ENCODE data around the gene ACP2. TPM values are rescaled to one million over a fixed set of nuclear protein-coding genes. Genes with fewer than 3 reads are reported as not detected.

Gene ACP2
- polyA plus RNA-seq, 2 of the 4 experiments (the other 2 are of a cell fraction), result 13.6 to 19.7 TPM

- TF ChIP-seq FOSB (CRISPR knock-in tag; IDR thresholded peaks at IDR 0.05) (no peak), POLR2A (IDR thresholded peaks at IDR 0.05; ENCODE audit: low read length) (peak; percentile 49), ZC3H11A (IDR thresholded peaks at IDR 0.05) (no peak), CBX2 (IDR thresholded peaks at IDR 0.05; ENCODE audit: borderline replicate concordance, low read depth) (no peak), HOXB13 (CRISPR knock-in tag; IDR thresholded peaks at IDR 0.05; ENCODE audit: low read depth) (no peak), ZFP36 (IDR thresholded peaks at IDR 0.05; ENCODE audit: borderline replicate concordance, partially characterized antibody) (no peak), BHLHE40 (IDR thresholded peaks at IDR 0.05; ENCODE audit: low read depth, low read length) (peak; percentile 4; the same call in 1 of the 2 replicates), TP53 (CRISPR knock-in tag; IDR thresholded peaks at IDR 0.05) (no peak), MAZ (IDR thresholded peaks at IDR 0.05; ENCODE audit: borderline replicate concordance, low read depth, low read length) (no peak), RAD21 (conservative IDR thresholded peaks at IDR 0.05 in 1 of 2, IDR thresholded peaks at IDR 0.05 in 1 of 2) (no peak), NR3C1 (IDR thresholded peaks at IDR 0.05) (no peak), CHD2 (IDR thresholded peaks at IDR 0.05; ENCODE audit: low read length, partially characterized antibody) (no peak), JUN (IDR thresholded peaks at IDR 0.05) (peak; percentile 14 to 73; a peak in 3 of 5 replicates), RNF2 (IDR thresholded peaks at IDR 0.05; ENCODE audit: borderline replicate concordance, low read depth) (no peak), MAFK (IDR thresholded peaks at IDR 0.05; ENCODE audit: partially characterized antibody) (no peak), USF2 (IDR thresholded peaks at IDR 0.05) (no peak)
- TF ChIP-seq, protein P1, sequence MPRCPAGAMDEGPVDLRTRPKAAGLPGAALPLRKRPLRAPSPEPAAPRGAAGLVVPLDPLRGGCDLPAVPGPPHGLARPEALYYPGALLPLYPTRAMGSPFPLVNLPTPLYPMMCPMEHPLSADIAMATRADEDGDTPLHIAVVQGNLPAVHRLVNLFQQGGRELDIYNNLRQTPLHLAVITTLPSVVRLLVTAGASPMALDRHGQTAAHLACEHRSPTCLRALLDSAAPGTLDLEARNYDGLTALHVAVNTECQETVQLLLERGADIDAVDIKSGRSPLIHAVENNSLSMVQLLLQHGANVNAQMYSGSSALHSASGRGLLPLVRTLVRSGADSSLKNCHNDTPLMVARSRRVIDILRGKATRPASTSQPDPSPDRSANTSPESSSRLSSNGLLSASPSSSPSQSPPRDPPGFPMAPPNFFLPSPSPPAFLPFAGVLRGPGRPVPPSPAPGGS (IDR thresholded peaks at IDR 0.05), result 0 out of 3 replicates have a peak, but pooled peaks have one; percentile 85
Measured at GRCh38 chr11:47269829-47270305, 21.3 kb upstream of the ACP2 start, which contains the start of gene MADD (continued).

DNA sequence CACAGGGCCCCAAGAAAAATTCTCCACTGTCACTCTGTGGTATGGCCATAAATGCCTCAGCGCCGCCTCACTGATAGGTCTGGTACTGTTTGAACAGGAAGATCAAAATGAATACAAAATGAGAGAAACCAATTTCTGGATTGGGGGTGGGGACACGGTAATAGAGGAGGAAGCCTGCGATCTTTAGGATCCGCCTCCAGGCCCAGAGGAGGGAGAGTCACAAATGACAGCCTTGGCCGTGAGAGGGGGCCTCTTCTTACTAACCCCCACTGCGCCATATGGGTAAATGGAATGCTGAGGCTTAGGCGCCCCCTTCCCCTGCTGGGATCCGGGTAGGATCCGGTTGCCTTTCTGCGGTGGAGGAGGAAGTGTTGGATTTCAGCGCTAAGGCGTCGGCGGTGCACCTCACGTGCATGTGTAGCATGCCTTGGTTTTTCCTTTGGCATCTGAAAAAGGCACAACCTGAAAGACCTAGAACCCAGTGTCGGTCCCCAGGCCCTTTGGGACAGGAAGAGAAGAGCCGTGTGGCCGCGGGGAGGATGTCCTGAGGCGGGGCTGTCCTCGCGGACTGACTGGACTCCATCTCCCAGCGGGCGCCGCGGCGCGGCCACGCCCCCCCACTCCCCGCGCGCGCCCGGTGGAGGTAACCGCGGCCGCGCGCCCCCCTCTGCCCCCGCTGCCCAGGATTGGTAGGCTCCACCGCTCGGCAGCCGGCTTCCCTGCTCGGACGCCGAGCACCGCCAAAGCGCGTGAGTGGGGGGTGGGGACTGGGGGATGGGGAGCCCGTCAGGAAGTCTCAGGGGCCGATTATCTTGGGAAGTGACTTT is 20.6 kb upstream of the ACP2 start:
- POLR2A ChIA-PET, result no interaction called here
- Histone ChIP-seq H3K27ac (peak overlapping the region; percentile 95 to 99), H3K4me3 (peak overlapping the region; percentile 72), H3K4me2 (peak overlapping the region; percentile 97), H3K9me3 (no peaks in the 10 kb centered on the region), H3K4me1 (peaks cover 30% of the 10 kb centered on the region)
- DNase-seq (ENCODE audit: low read depth in 1 of 2, low spot score in 1 of 2), result peak; percentile 88 to 89
- peak; percentile 83 to 86 for ATAC-seq
- CTCF ChIA-PET, result interaction anchor here (1.0 to 2.4 kb wide), 6 partner anchors 11 to 91 kb away, joined by 3 to 18 read pairs (median 5); partner anchors contain the start of genes ACP2 and NR1H3
- no peak for FAIRE-seq
- 7% methylated on average over 16 of the region's 52 CpGs for WGBS (ENCODE audit: missing lambda C conversion rate)
- TF ChIP-seq HOXA7 (CRISPR knock-in tag; IDR thresholded peaks at IDR 0.05) (no peak), HOXB13 (CRISPR knock-in tag; IDR thresholded peaks at IDR 0.05; ENCODE audit: low read depth) (peak; percentile 80; the same call in 1 of the 2 replicates), KDM1A (IDR thresholded peaks at IDR 0.05; ENCODE audit: low read depth) (no peak), MAFK (IDR thresholded peaks at IDR 0.05; ENCODE audit: partially characterized antibody) (no peak), SREBF2 (IDR thresholded peaks at IDR 0.05) (no peak), CBX2 (IDR thresholded peaks at IDR 0.05; ENCODE audit: borderline replicate concordance, low read depth) (no peak), MAZ (IDR thresholded peaks at IDR 0.05; ENCODE audit: borderline replicate concordance, low read depth, low read length) (no peak), ZFP36 (IDR thresholded peaks at IDR 0.05; ENCODE audit: borderline replicate concordance, partially characterized antibody) (no peak), RARB (CRISPR knock-in tag; IDR thresholded peaks at IDR 0.05) (no peak), FOSL2 (IDR thresholded peaks at IDR 0.05) (no peak), FOSL2 (CRISPR knock-in tag; IDR thresholded peaks at IDR 0.05) (no peak), CBX8 (IDR thresholded peaks at IDR 0.05) (no peak), EP300 (IDR thresholded peaks at IDR 0.05) (no peak), KDM5A (IDR thresholded peaks at IDR 0.05) (no peak), JUN (IDR thresholded peaks at IDR 0.05) (peak; percentile 88 to 90; a peak in 3 of 5 replicates), RFX5 (IDR thresholded peaks at IDR 0.05) (no peak), POLR2AphosphoS2 (conservative IDR thresholded peaks at IDR 0.05; ENCODE audit: low read length) (no peak), TP53 (CRISPR knock-in tag; IDR thresholded peaks at IDR 0.05) (peak; percentile 79; the same call in 1 of the 2 replicates), NFE2L2 (conservative IDR thresholded peaks at IDR 0.05; ENCODE audit: low read length) (no peak), TFCP2L1 (CRISPR knock-in tag; IDR thresholded peaks at IDR 0.05) (no peak), NR3C1 (IDR thresholded peaks at IDR 0.05) (no peak), CHD2 (IDR thresholded peaks at IDR 0.05; ENCODE audit: low read length, partially characterized antibody) (peak; percentile 67), USF2 (IDR thresholded peaks at IDR 0.05) (no peak), HES2 (IDR thresholded peaks at IDR 0.05) (no peak), FOXS1 (CRISPR knock-in tag; IDR thresholded peaks at IDR 0.05) (no peak)
- TF ChIP-seq, protein P2, sequence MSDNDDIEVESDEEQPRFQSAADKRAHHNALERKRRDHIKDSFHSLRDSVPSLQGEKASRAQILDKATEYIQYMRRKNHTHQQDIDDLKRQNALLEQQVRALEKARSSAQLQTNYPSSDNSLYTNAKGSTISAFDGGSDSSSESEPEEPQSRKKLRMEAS (IDR thresholded peaks at IDR 0.05), result peak; percentile 92
- TF ChIP-seq, protein P1 (IDR thresholded peaks at IDR 0.05), result no peak; the same call in 2 of the 3 replicates

All from A549 (cell line).